ENCODE data around the gene SNX5. TPM values are rescaled to one million over a fixed set of nuclear protein-coding genes. Genes with fewer than 3 reads are reported as not detected.

Gene SNX5
- polyA plus RNA-seq, 1 donor from 2014 or later, result 59.8 TPM

DNA sequence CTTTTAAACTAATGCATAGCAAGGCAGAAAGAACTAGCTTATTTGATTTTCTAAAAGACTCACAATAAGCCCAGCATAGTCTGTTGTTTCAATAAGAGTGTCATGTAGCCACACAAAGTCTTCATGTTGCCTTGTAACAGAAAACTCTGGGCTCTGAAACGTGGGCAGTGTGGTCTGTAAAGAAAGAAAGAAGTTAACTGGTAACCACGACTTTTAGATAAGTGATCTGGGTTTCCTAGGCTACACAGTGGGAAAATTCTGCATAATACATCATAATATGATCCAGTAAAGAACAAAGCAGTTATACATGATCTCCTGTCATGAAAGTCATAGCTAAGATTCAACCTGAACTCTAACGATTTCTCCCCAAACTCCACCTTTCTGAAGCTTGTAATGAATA is 13.3 kb downstream of the SNX5 start:
- H2AFZ ChIP-seq (ENCODE audit: low read depth, low read length), result no peak overlapping the region
- no peaks in the 10 kb centered on the region for H3F3A ChIP-seq (ENCODE audit: insufficient read depth, low read length, poor library complexity, severe bottlenecking)
- no peak overlapping the region for H3K4me2 ChIP-seq (ENCODE audit: low read length)
- H3K79me2 ChIP-seq (replicated peaks; ENCODE audit: insufficient read depth, low read length), result peaks cover 47% of the 10 kb centered on the region
- no peaks in the 10 kb centered on the region for H4K20me1 ChIP-seq (ENCODE audit: insufficient read depth)
- H3K27ac ChIP-seq (ENCODE audit: low read length), result no peak overlapping the region
- no peaks in the 10 kb centered on the region for H3K36me3 ChIP-seq (ENCODE audit: insufficient read depth, low read length)
- H3K9ac ChIP-seq (ENCODE audit: low read length), result no peak overlapping the region
- H3K4me3 ChIP-seq (ENCODE audit: low read length), result no peak overlapping the region
- no peak for TF ChIP-seq RAD21 (conservative IDR thresholded peaks at IDR 0.05)
- no peaks in the 10 kb centered on the region for H3K9me2 ChIP-seq (ENCODE audit: insufficient read depth, low read length)
- H3K9me3 ChIP-seq (ENCODE audit: low read length), result no peaks in the 10 kb centered on the region
- no peaks in the 10 kb centered on the region for H3K27me3 ChIP-seq (ENCODE audit: insufficient read depth, low read depth, low read length)

DNA sequence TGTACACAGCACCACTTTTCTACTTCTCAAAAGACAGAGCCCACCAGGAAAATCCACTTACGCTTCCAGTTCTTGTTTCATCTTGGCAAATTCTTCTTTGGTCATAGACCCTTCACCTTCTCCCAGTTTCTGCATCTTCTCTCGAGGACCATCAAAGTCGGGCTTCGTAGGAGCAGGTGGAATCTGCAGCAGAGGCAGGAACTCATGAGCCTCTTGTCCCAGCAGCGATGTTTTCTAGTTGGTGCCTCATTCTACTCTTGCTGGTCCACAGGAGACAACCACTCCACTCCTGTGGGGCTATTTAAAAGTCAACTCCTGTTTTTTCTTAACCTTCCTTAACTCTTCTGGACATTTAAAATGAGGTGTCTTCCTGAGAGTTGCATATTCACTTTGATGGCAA is 14.7 kb downstream of the SNX5 start:
- no peaks in the 10 kb centered on the region for H3K9me3 ChIP-seq (ENCODE audit: low read length)
- peaks cover 34% of the 10 kb centered on the region for H3K79me2 ChIP-seq (replicated peaks; ENCODE audit: insufficient read depth, low read length)
- no peaks in the 10 kb centered on the region for H4K20me1 ChIP-seq (ENCODE audit: insufficient read depth)
- no peak for TF ChIP-seq EP300 (conservative IDR thresholded peaks at IDR 0.05; ENCODE audit: poor library complexity, severe bottlenecking)
- no peak for TF ChIP-seq POLR2AphosphoS5 (IDR thresholded peaks at IDR 0.05)
- no peak for TF ChIP-seq MXI1 (conservative IDR thresholded peaks at IDR 0.05; ENCODE audit: poor library complexity, severe bottlenecking)
- no peak for TF ChIP-seq RAD21 (conservative IDR thresholded peaks at IDR 0.05)
- no peak for TF ChIP-seq EZH2 (IDR thresholded peaks at IDR 0.05; ENCODE audit: borderline replicate concordance, insufficient read depth, low read length, poor library complexity, severe bottlenecking)
- no peak for TF ChIP-seq SMC3 (conservative IDR thresholded peaks at IDR 0.05; ENCODE audit: poor library complexity)
- TF ChIP-seq, protein P1, sequence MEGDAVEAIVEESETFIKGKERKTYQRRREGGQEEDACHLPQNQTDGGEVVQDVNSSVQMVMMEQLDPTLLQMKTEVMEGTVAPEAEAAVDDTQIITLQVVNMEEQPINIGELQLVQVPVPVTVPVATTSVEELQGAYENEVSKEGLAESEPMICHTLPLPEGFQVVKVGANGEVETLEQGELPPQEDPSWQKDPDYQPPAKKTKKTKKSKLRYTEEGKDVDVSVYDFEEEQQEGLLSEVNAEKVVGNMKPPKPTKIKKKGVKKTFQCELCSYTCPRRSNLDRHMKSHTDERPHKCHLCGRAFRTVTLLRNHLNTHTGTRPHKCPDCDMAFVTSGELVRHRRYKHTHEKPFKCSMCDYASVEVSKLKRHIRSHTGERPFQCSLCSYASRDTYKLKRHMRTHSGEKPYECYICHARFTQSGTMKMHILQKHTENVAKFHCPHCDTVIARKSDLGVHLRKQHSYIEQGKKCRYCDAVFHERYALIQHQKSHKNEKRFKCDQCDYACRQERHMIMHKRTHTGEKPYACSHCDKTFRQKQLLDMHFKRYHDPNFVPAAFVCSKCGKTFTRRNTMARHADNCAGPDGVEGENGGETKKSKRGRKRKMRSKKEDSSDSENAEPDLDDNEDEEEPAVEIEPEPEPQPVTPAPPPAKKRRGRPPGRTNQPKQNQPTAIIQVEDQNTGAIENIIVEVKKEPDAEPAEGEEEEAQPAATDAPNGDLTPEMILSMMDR (IDR thresholded peaks at IDR 0.05; ENCODE audit: poor library complexity, severe bottlenecking), result no peak
- TF ChIP-seq TAF1 (IDR thresholded peaks at IDR 0.05; ENCODE audit: low read depth), result no peak
- TF ChIP-seq REST (IDR thresholded peaks at IDR 0.05; ENCODE audit: borderline replicate concordance), result no peak
- no peak overlapping the region for H2AFZ ChIP-seq (ENCODE audit: low read depth, low read length)
- H3K4me2 ChIP-seq (ENCODE audit: low read length), result no peak overlapping the region
- no peak overlapping the region for H3K9ac ChIP-seq (ENCODE audit: low read length)
- no peaks in the 10 kb centered on the region for H3F3A ChIP-seq (ENCODE audit: insufficient read depth, low read length, poor library complexity, severe bottlenecking)
- H3K27ac ChIP-seq (ENCODE audit: low read length), result no peak overlapping the region
- no peaks in the 10 kb centered on the region for H3K36me3 ChIP-seq (ENCODE audit: insufficient read depth, low read length)
- H3K9me2 ChIP-seq (ENCODE audit: insufficient read depth, low read length), result no peaks in the 10 kb centered on the region
- no peaks in the 10 kb centered on the region for H3K27me3 ChIP-seq (ENCODE audit: insufficient read depth, low read depth, low read length)
- no peak overlapping the region for H3K4me3 ChIP-seq (ENCODE audit: low read length)

All from neural cell (in vitro differentiated cells).